Neural cell (in vitro differentiated cells): Measurements from ENCODE around the gene XXYLT1.

ENCODE experiments used
- CTCF ChIP-seq: fragments of 450-650 bp; IDR thresholded peaks from 2 replicates; pipeline ENCODE4 v1.5.1; 2014; ENCODE audit warnings: antibody characterized with exemption, mild to moderate bottlenecking, moderate library complexity; ENCODE audit not compliant: poor library complexity, severe bottlenecking
- EZH2 ChIP-seq: fragments of 200-600, 300-800 bp; shearing (Covaris generic), sonication (generic); IDR thresholded peaks from 2 replicates; pipeline ENCODE4 v1.6.1; 2014; ENCODE audit warnings: antibody characterized with exemption, low read length, borderline replicate concordance, mild to moderate bottlenecking; ENCODE audit not compliant: insufficient read depth, poor library complexity, severe bottlenecking
- POLR2AphosphoS5 ChIP-seq: IDR thresholded peaks from 2 replicates; pipeline ENCODE4 v1.6.1; 2012
- RAD21 ChIP-seq: fragments of 450-650 bp; conservative IDR thresholded peaks from 2 replicates; pipeline ENCODE4 v1.6.1; 2014; ENCODE audit warnings: antibody characterized with exemption, mild to moderate bottlenecking, moderate library complexity
- TF ChIP-seq, protein P1 (sequence below): IDR thresholded peaks from 2 replicates; pipeline ENCODE4 v1.6.1; 2012; ENCODE audit warnings: borderline replicate concordance

- TF ChIP-seq CTCF (no peak), RAD21 (no peak), POLR2AphosphoS5 (no peak), EZH2 (no peak)
- TF ChIP-seq, protein P1, sequence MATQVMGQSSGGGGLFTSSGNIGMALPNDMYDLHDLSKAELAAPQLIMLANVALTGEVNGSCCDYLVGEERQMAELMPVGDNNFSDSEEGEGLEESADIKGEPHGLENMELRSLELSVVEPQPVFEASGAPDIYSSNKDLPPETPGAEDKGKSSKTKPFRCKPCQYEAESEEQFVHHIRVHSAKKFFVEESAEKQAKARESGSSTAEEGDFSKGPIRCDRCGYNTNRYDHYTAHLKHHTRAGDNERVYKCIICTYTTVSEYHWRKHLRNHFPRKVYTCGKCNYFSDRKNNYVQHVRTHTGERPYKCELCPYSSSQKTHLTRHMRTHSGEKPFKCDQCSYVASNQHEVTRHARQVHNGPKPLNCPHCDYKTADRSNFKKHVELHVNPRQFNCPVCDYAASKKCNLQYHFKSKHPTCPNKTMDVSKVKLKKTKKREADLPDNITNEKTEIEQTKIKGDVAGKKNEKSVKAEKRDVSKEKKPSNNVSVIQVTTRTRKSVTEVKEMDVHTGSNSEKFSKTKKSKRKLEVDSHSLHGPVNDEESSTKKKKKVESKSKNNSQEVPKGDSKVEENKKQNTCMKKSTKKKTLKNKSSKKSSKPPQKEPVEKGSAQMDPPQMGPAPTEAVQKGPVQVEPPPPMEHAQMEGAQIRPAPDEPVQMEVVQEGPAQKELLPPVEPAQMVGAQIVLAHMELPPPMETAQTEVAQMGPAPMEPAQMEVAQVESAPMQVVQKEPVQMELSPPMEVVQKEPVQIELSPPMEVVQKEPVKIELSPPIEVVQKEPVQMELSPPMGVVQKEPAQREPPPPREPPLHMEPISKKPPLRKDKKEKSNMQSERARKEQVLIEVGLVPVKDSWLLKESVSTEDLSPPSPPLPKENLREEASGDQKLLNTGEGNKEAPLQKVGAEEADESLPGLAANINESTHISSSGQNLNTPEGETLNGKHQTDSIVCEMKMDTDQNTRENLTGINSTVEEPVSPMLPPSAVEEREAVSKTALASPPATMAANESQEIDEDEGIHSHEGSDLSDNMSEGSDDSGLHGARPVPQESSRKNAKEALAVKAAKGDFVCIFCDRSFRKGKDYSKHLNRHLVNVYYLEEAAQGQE: no peak
Observed at GRCh38 chr3:195116407-195117185, 154.4 kb downstream of the XXYLT1 start.
